Activated naive CD8-positive, alpha-beta T cell treated with anti-CD3 and anti-CD28 coated beads, Interleukin-2, amount 50 U/mL, for 16 hours (primary cell): ENCODE data around the gene MARCHF3.
A peak's percentile ranks its signal among the peaks of the same experiment; 100 is the strongest.
"Not testable (repeated sequence)": the region's sequence is repeated elsewhere in the genome, so short reads cannot be mapped to it uniquely, and the experiment has no call there.

ENCODE experiments used
- DNase-seq: peaks from one replicate; pipeline ENCODE4 v3.0.0-alpha.2; 2020; ENCODE audit warnings: low read depth, low spot score

MARCHF3 gene

DNA sequence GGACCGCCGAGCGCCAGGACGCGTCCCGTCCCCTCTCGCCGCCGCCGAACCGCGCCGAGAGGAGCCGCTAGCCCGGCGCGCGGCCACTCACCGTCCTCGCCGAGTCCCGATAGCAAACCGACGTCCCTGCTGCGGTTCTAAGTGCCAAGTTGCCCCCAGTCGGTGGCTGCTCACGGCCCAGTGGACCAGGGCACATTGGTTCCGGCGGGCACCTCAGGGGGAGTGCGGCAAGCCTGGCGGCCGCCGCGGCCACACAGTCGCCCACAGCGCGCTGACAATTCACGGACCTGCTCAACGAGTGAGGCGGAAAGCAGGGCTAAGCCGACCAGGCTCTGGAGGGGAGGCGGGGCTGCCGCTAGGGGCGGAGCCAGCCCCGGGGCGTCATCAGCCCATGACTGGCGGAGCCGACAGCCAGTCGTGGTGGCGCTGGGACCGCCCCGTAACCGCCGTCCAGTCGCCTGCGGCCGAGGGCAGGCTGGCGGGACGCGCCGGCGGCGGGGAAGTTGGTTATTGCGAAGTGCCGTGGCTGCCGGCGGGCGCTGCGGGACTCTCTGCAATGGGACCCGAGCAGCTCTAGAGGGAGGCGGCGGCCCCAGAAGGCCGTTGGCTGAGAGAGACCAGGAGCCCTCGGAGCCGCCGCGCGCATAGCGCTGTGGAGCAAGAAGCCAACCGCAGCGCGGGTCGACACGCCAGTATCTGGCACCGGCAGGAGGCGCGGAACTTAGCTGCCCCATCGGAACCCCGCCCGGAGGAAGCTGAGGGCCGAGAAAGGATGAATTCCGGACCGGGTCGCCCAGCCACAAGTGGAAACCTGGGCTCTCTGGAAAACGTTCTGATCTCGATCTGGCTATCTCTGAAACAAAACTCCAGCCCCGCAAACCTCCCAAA lies at the start of gene MARCHF3:
Gene MARCHF3 (minus strand): TSS at position 300 of the 888 bp plus-strand sequence. CDS start 112,387 bp downstream, outside the sequence.
- peak; percentile 81 for DNase-seq

GRCh38 chr5:127079994-127080491 lies 49.7 kb upstream of the MARCHF3 start:
- no peak for DNase-seq

DNA sequence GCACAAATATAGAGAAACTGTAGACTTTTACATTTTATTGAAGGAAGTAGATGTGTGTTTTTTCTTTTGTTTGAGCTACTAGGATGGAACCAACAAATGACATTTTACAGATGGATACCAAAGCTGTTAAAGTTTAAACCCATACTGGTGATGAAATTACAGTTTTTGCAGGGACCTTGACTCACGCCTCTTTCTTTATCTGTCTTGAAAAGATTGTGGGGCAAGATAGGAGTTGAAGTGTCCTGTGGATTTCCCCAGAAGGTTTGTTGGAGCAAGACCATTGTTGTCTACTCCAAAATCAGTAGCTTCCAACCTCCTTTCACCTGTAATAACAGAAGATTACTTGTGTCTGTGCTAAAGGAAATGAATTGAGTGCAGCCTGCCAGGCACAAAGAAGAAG lies 47.0 kb upstream of the MARCHF3 start:
- DNase-seq = no peak

- no peak for DNase-seq
Measured at GRCh38 chr5:127076315-127077129, 46.2 kb upstream of the MARCHF3 start.

- DNase-seq = no peak
Measured at GRCh38 chr5:127074466-127074865, 44.1 kb upstream of the MARCHF3 start.

DNA sequence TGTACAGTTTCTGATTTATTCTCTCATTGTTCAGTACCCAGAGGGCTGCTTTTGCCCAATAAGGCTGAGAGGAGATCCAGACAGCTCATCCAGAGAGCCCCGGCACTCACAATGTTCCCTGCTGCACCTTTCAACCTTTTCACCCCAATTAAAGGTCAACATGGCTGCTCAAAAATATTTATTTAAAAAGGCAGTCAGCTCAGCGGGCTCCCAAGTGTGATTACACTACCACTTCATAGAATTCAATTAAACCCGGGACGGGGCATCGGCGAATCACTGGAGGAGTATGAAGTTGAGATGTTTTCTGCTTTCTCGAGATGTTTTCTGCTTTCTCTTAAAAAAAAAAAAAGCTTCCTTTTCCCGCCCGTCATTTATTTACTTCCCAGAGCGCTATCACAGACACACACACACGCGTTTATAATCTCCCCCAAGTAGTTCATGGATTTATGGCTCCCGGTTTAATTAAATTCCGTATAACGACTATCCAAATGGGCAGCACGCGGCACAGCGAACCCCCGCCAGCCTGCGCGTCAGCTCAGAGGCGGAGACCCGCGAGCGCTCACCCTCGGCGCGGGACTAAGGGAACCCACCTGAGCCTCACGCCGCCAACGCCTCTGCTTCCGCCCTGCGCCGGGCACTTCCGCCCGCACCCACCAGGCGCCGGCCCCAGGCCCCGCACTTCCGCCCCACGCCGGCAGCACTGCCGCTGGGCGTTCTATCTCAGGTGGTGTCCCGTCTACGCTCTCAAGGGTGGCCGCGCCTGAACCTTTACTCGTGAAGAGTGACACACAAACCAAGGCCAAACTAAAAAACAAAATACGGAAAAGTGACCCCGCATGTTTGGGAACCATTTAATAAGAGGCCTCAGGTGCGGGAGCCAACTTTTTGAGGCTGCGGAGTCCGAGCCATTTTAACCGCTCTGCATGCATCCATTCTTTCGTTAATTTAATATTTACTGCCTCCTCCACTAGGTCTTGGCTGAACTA lies 42.8 kb upstream of the MARCHF3 start, which contains the start of gene C5orf63:
Gene C5orf63 (minus strand): TSS at position 642 of the 986 bp plus-strand sequence. CDS start 14,507 bp downstream, outside the sequence.
- DNase-seq = peak; percentile 64

- DNase-seq = no peak
Measured at GRCh38 chr5:127070243-127070642, 39.9 kb upstream of the MARCHF3 start.

GRCh38 chr5:127068493-127069214 lies 38.3 kb upstream of the MARCHF3 start:
- DNase-seq = no peak

GRCh38 chr5:127066721-127067120 lies 36.4 kb upstream of the MARCHF3 start:
- no peak for DNase-seq

DNA sequence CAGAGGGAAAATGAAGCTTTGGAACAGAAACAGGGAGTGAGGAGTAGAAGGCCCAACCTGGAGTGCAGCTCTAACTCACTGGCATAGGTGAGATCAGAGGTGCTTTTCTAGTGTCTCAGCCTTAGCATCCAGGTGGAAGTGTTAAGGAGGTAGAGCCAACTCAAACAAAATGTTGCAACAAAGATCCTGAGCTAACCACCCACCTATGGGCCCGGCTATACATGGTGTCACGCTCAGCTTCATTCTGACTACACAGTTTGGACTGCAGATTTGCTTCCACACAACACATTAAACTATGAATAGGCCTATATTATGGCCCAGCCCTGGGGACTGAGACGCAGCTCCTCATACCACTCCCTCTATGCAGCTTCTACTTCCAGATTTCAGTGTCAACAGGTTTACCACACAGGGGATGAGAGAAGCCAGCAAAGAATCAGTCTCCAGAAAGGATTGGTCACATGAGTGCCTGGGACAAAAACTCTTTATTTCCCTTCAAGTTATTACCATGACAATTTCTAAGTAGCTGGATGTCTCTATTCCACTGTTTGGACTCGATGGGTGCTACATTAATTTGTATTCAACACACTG lies 34.0 kb upstream of the MARCHF3 start:
- no peak for DNase-seq

GRCh38 chr5:127063257-127063913 lies 33.0 kb upstream of the MARCHF3 start:
- no peak for DNase-seq

- DNase-seq = no peak
Measured at GRCh38 chr5:127061956-127062355, 31.6 kb upstream of the MARCHF3 start.

DNA sequence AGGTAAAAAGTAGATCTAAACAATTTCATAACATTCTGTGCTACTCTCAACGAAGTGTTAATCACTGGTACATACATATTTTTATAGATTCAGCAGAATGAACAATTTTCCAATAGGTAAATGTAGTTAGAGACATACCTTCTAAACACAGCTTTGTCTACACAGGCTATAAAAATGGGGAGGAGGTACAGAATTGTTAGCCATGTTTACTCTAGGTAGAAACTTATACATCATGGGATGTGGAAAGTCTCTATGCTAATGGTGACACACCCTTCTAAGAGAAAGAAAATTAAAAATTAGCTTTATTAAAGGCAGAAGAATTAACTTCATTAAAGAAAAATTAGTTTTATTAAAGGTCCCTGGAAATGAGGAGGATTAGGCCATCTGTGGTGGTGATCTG lies 31.2 kb upstream of the MARCHF3 start:
- no peak for DNase-seq

DNA sequence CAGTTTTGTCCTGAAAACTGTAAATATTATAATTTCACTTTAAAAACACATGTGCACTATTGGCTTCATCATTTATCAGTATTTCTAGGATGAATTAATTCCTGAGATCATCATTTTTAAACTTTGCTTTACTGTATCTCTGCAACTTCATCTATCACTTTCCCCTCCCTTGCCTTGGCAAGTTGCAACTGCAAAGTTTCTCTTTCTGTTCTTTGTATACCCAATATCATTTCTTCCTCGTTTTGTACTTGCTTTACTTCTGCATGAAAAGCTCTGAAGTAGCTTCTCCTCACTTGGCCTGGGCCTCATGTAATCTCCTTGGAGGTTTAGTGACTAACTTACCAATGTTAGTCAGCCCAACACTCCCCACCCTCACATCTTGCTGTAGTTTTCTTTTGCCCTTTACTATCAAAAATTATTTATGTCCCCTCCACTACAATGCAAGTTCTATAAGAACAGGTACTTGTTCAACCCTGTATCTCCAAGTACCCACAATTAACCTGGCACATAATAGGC lies 30.2 kb upstream of the MARCHF3 start:
- no peak for DNase-seq

GRCh38 chr5:127056896-127057295 lies 26.5 kb upstream of the MARCHF3 start:
- no peak for DNase-seq

DNA sequence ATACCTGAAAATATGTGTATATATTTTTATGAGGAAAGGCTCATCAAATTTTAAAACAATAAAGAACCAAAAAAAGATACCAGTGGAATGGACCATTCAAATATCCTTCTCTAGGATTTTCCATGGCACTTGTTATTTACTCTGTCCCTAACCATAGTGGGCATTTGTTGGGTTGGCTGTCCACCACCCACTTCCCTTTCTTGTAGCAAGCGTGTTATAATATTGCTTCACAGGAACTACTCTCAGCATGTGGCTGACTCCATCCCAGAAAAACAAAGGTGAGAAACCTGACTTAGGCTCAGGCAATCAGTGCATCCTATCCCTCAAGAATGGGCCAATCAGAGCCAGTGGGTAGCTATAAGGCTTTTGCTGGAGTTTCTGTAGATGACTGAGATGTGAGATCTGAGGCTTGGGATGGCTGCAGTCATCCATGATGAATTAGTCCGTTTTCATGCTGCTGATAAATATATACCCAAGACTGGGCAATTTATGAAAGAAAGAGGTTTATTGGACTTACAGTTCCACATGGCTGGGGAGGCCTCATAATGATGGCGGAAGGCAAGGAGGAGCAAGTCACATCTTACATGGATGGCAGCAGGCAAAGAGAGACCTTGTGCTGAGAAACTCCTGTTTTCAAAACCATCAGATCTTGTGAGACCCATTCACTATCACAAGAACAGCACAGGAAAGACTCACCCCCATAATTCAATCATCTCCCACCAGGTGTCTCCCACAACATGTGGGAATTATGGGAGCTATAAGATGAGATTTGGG lies 25.7 kb upstream of the MARCHF3 start:
- DNase-seq = no peak

DNA sequence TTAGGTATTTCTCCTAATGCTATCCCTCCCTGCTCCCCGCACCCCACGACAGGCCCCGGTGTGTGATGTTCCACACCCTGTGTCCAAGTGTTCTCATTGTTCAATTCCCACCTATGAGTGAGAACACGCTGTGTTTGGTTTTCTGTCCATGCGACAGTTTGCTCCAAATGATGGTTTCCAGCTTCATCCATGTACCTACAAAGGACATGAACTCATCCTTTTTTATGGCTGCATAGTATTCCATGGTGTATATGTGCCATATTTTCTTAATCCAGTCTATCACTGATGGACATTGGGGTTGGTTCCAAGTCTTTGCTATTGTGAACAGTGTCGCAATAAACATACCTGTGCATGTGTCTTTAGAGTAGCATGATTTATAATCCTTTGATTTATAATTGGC lies 23.2 kb upstream of the MARCHF3 start:
- DNase-seq = not testable (repeated sequence)

DNA sequence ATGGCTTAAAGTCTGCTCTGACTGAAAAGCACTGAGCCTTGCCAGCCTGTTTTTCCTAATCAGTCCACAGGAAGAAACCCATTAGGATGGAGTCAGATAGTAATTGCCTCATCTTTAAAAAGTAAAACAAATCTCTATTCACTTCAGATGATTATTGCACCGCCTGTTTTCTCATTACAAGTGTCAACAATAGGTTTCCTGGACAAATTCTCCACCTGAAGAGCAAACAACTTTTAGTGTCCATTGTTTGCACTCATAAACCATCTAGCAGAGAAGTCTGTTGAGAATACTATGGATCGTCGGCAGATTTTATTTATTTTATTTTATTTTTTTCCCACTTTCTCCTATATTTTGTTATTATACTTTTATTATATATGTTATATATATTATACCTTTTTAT lies 22.7 kb upstream of the MARCHF3 start:
- DNase-seq = no peak
